ENCODE measurements around the gene RBMS1.

The RBMS1 gene

GRCh38 chr2:160402997-160403979 is 90.3 kb downstream of the RBMS1 start:
- ChIA-PET CTCF (interaction anchor here (1.0 to 1.7 kb wide), 5 partner anchors 9 to 660 kb away, joined by 3 to 5 read pairs (median 4); no protein-coding TSS in a partner anchor), POLR2A (no interaction called here)
- TF ChIP-seq, protein P1, sequence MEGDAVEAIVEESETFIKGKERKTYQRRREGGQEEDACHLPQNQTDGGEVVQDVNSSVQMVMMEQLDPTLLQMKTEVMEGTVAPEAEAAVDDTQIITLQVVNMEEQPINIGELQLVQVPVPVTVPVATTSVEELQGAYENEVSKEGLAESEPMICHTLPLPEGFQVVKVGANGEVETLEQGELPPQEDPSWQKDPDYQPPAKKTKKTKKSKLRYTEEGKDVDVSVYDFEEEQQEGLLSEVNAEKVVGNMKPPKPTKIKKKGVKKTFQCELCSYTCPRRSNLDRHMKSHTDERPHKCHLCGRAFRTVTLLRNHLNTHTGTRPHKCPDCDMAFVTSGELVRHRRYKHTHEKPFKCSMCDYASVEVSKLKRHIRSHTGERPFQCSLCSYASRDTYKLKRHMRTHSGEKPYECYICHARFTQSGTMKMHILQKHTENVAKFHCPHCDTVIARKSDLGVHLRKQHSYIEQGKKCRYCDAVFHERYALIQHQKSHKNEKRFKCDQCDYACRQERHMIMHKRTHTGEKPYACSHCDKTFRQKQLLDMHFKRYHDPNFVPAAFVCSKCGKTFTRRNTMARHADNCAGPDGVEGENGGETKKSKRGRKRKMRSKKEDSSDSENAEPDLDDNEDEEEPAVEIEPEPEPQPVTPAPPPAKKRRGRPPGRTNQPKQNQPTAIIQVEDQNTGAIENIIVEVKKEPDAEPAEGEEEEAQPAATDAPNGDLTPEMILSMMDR (IDR thresholded peaks at IDR 0.05; ENCODE audit: control extremely low read depth, extremely low read depth, low read depth, missing control alignments) = no peak
- no peak for DNase-seq (ENCODE audit: extremely low spot score)

DNA sequence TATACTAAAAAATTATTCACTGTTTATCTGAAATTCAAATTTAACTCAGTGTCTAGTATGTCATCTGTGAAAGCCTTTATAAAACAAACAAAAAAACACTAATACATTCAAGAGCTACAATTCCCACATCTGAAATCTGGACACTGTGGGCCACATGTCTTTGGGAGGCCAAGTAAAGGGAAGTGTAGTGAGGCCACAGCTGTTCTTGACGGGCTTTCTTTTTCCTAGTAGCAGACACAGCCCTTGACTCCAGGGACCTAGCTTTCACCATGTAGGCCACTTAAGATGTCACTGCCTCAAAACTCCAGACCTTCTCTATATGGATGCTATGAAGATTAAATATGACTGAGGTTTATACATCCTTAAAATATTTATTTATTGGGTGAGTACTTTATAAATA is 91.1 kb downstream of the RBMS1 start:
- TF ChIP-seq, protein P1 (IDR thresholded peaks at IDR 0.05; ENCODE audit: control extremely low read depth, extremely low read depth, low read depth, missing control alignments) = no peak
- ChIA-PET CTCF (no interaction called here), POLR2A (no interaction called here)
- no peak for DNase-seq (ENCODE audit: extremely low spot score)

DNA sequence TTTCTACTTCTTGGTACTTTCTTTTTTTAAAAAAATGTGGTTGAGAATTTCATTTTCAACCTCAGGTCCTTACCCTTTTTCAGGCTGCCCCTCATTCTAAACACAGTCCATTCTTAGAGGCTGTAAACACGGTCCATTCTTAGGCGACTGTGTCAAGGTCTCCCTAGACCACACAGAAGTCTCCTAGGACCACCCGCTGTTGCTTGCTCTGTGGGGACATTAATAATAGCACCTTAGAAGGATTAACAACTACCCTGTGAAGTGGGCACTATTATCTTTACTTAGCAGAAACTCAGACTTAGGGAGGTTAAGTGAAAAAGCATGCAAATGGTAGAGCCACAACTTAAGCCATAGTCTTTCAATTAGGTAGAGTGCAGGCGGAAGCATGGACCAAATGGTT is 91.7 kb downstream of the RBMS1 start:
- DNase-seq (ENCODE audit: extremely low spot score) = no peak
- TF ChIP-seq, protein P1 (IDR thresholded peaks at IDR 0.05; ENCODE audit: control extremely low read depth, extremely low read depth, low read depth, missing control alignments) = no peak
- ChIA-PET CTCF (no interaction called here), POLR2A (no interaction called here)

- TF ChIP-seq, protein P1 (IDR thresholded peaks at IDR 0.05; ENCODE audit: control extremely low read depth, extremely low read depth, low read depth, missing control alignments) = no peak
- POLR2A ChIA-PET = interaction anchor here (0.6 kb wide), 1 partner anchor 196 kb away, joined by 6 read pairs; no protein-coding TSS in a partner anchor
Measured at GRCh38 chr2:160399880-160400279, 93.7 kb downstream of the RBMS1 start.

GRCh38 chr2:160397530-160397865 is 96.1 kb downstream of the RBMS1 start:
- ChIA-PET POLR2A (no interaction called here), CTCF (no interaction called here)
- no peak for DNase-seq (ENCODE audit: extremely low spot score)
- TF ChIP-seq, protein P1 (IDR thresholded peaks at IDR 0.05; ENCODE audit: control extremely low read depth, extremely low read depth, low read depth, missing control alignments) = no peak

More at GRCh38 chr2:160399880-160400279, 93.7 kb downstream of the RBMS1 start:
- CTCF ChIA-PET = interaction anchor here (2.4 kb wide), 1 partner anchor 15 kb away, joined by 5 read pairs; no protein-coding TSS in a partner anchor
- DNase-seq (ENCODE audit: extremely low spot score) = no peak

- CTCF ChIA-PET = no interaction called here
- TF ChIP-seq, protein P1 (IDR thresholded peaks at IDR 0.05; ENCODE audit: control extremely low read depth, extremely low read depth, low read depth, missing control alignments) = no peak
- peak; percentile 37 for DNase-seq (ENCODE audit: extremely low spot score)
- POLR2A ChIA-PET = no interaction called here
Measured at GRCh38 chr2:160394153-160394552, 99.5 kb downstream of the RBMS1 start.

Measured in GM10248 (cell line).